GM12865 (cell line): Measurements from ENCODE around the gene CENPV.

Experiments
- DNase-seq: peaks from one replicate; pipeline ENCODE4 v3.0.0; 2010; ENCODE audit warnings: low read depth
- H3K4me3 ChIP-seq: 2 replicates; pipeline ENCODE4 v1.5.1; 2011; ENCODE audit warnings: mild to moderate bottlenecking, low read depth, low read length, control low read depth
- CTCF ChIP-seq: IDR thresholded peaks from 2 replicates; pipeline ENCODE4 v1.5.1; 2011; ENCODE audit warnings: low read length, control low read depth, low read depth, inconsistent platforms; ENCODE audit not compliant: insufficient read depth; ENCODE audit errors: missing control alignments

Gene CENPV

GRCh38 chr17:16374146-16374938 lies 21.1 kb upstream of the CENPV start:
- DNase-seq: no peak
- TF ChIP-seq CTCF: no peak
- no peak overlapping the region for H3K4me3 ChIP-seq

- no peak for TF ChIP-seq CTCF
- no peak overlapping the region for H3K4me3 ChIP-seq
- DNase-seq: no peak
Observed at GRCh38 chr17:16371742-16372141, 18.5 kb upstream of the CENPV start.

GRCh38 chr17:16364625-16365024 lies 11.4 kb upstream of the CENPV start:
- H3K4me3 ChIP-seq: no peak overlapping the region
- TF ChIP-seq CTCF: no peak
- DNase-seq: no peak

GRCh38 chr17:16363749-16364536 lies 10.7 kb upstream of the CENPV start:
- TF ChIP-seq CTCF: peak; percentile 93
- no peak overlapping the region for H3K4me3 ChIP-seq
- peak; percentile 91 for DNase-seq

GRCh38 chr17:16361874-16362273 lies 8.6 kb upstream of the CENPV start:
- no peak for TF ChIP-seq CTCF
- peak; percentile 38 for DNase-seq
- no peak overlapping the region for H3K4me3 ChIP-seq

- H3K4me3 ChIP-seq: no peak overlapping the region
- no peak for DNase-seq
- no peak for TF ChIP-seq CTCF
Observed at GRCh38 chr17:16358394-16358793, 5.1 kb upstream of the CENPV start.

GRCh38 chr17:16354585-16354984 lies 1.3 kb upstream of the CENPV start:
- no peak overlapping the region for H3K4me3 ChIP-seq
- DNase-seq: no peak
- no peak for TF ChIP-seq CTCF
